NCI-H82 treated with DMSO at 0.1 percent for 48 hours (cell line): ENCODE data around the gene BCAS3.

ENCODE experiments used
- DNase-seq: peaks from one replicate; lab custom pipeline; 2025; ENCODE audit not compliant: unreplicated experiment; lab: John Stamatoyannopoulos, UW

Gene BCAS3

GRCh38 chr17:61183793-61184192 lies 506.1 kb downstream of the BCAS3 start:
- no peak for DNase-seq

- no peak for DNase-seq
Observed at GRCh38 chr17:61185385-61185784, 507.7 kb downstream of the BCAS3 start.

- no peak for DNase-seq
Observed at GRCh38 chr17:61187038-61187437, 509.4 kb downstream of the BCAS3 start.

- no peak for DNase-seq
Observed at GRCh38 chr17:61188081-61188480, 510.4 kb downstream of the BCAS3 start.

GRCh38 chr17:61189968-61190367 lies 512.3 kb downstream of the BCAS3 start:
- no peak for DNase-seq

GRCh38 chr17:61196302-61196704 lies 518.7 kb downstream of the BCAS3 start:
- no peak for DNase-seq

- no peak for DNase-seq
Observed at GRCh38 chr17:61196799-61197198, 519.1 kb downstream of the BCAS3 start.

- DNase-seq = no peak
Observed at GRCh38 chr17:61199431-61200338, 522.0 kb downstream of the BCAS3 start.

GRCh38 chr17:61200339-61200715 lies 522.7 kb downstream of the BCAS3 start:
- no peak for DNase-seq

GRCh38 chr17:61201211-61201610 lies 523.6 kb downstream of the BCAS3 start:
- DNase-seq = no peak

- DNase-seq = no peak
Observed at GRCh38 chr17:61202564-61202963, 524.9 kb downstream of the BCAS3 start.

GRCh38 chr17:61203671-61204131 lies 526.0 kb downstream of the BCAS3 start:
- no peak for DNase-seq

- DNase-seq = no peak
Observed at GRCh38 chr17:61204456-61204855, 526.8 kb downstream of the BCAS3 start.

- DNase-seq = no peak
Observed at GRCh38 chr17:61205401-61205800, 527.8 kb downstream of the BCAS3 start.

- peak; percentile 64 for DNase-seq
Observed at GRCh38 chr17:61205931-61206330, 528.3 kb downstream of the BCAS3 start.

GRCh38 chr17:61206922-61207321 lies 529.3 kb downstream of the BCAS3 start:
- DNase-seq = no peak

GRCh38 chr17:61208301-61209105 lies 530.9 kb downstream of the BCAS3 start:
- peak; percentile 72 for DNase-seq

- DNase-seq = no peak
Observed at GRCh38 chr17:61209106-61209439, 531.4 kb downstream of the BCAS3 start.

- DNase-seq = no peak
Observed at GRCh38 chr17:61209525-61209924, 531.9 kb downstream of the BCAS3 start.

- DNase-seq = no peak
Observed at GRCh38 chr17:61211236-61211635, 533.6 kb downstream of the BCAS3 start.

GRCh38 chr17:61212655-61213054 lies 535.0 kb downstream of the BCAS3 start:
- DNase-seq = no peak

GRCh38 chr17:61214753-61215152 lies 537.1 kb downstream of the BCAS3 start:
- no peak for DNase-seq
